WTC11 (cell line): Measurements from ENCODE around the gene ANKRD23.

Experiments
- CBFB ChIP-seq: sonication (generic); formaldehyde crosslinking; IDR thresholded peaks from 2 replicates; pipeline ENCODE4 v1.8.1; 2022; ENCODE audit warnings: mild to moderate bottlenecking, low read depth, missing genetic modification reagents
- CTCF ChIP-seq: fragments of 200-600 bp; IDR thresholded peaks from 2 replicates; pipeline ENCODE4 v1.8.0; 2022; ENCODE audit warnings: antibody characterized with exemption
- NFE2L1 ChIP-seq: sonication (generic); formaldehyde crosslinking; IDR thresholded peaks from 2 replicates; pipeline ENCODE4 v1.8.1; 2023; ENCODE audit warnings: missing genetic modification reagents
- NR3C1 ChIP-seq: sonication (generic); formaldehyde crosslinking; conservative IDR thresholded peaks from 2 replicates; pipeline ENCODE4 v1.8.1; 2023; ENCODE audit warnings: low read depth, mild to moderate bottlenecking, missing genetic modification reagents
- PREB ChIP-seq: sonication (generic); formaldehyde crosslinking; IDR thresholded peaks from 2 replicates; pipeline ENCODE4 v1.8.1; 2022; ENCODE audit warnings: mild to moderate bottlenecking, missing genetic modification reagents, moderate library complexity, borderline replicate concordance
- USF2 ChIP-seq: sonication (generic); formaldehyde crosslinking; IDR thresholded peaks from 2 replicates; pipeline ENCODE4 v1.8.1; 2023; ENCODE audit warnings: mild to moderate bottlenecking, missing genetic modification reagents, moderate library complexity

GRCh38 chr2:96848264-96848663, 4.4 kb upstream of the ANKRD23 start:
- TF ChIP-seq NFE2L1 (CRISPR knock-in tag): no peak
- no peak for TF ChIP-seq NR3C1
- TF ChIP-seq USF2 (CRISPR knock-in tag): no peak
- TF ChIP-seq CTCF: no peak
- no peak for TF ChIP-seq PREB
- no peak for TF ChIP-seq CBFB (CRISPR knock-in tag)
